Iris pigment epithelial cell (primary cell): ENCODE measurements around the gene SEPTIN8.

Source experiments
- DNase-seq: peaks from one replicate; pipeline ENCODE4 v3.0.0-alpha.2; 2011; ENCODE audit warnings: low read depth

Gene SEPTIN8

GRCh38 chr5:132777209-132778069 lies at the start of gene SEPTIN8:
SEPTIN8 (minus strand) TSS chr5:132777239; CDS start chr5:132777137, 102 bp downstream.
- DNase-seq = peak; percentile 35

- DNase-seq = no peak
Measured at GRCh38 chr5:132826424-132827082, 49.5 kb upstream of the SEPTIN8 start.

- DNase-seq = no peak
Measured at GRCh38 chr5:132825834-132826391, 48.9 kb upstream of the SEPTIN8 start.

- no peak for DNase-seq
Measured at GRCh38 chr5:132825033-132825833, 48.2 kb upstream of the SEPTIN8 start.

GRCh38 chr5:132824426-132824825 lies 47.4 kb upstream of the SEPTIN8 start:
- DNase-seq = no peak

GRCh38 chr5:132823481-132824050 lies 46.5 kb upstream of the SEPTIN8 start:
- no peak for DNase-seq

GRCh38 chr5:132822650-132823480 lies 45.8 kb upstream of the SEPTIN8 start:
- no peak for DNase-seq

GRCh38 chr5:132821791-132822190 lies 44.8 kb upstream of the SEPTIN8 start:
- peak; percentile 52 for DNase-seq

- DNase-seq = no peak
Measured at GRCh38 chr5:132821350-132821749, 44.3 kb upstream of the SEPTIN8 start.

- peak; percentile 91 for DNase-seq
Measured at GRCh38 chr5:132820162-132820754, 43.2 kb upstream of the SEPTIN8 start.

GRCh38 chr5:132819468-132819867 lies 42.4 kb upstream of the SEPTIN8 start:
- no peak for DNase-seq

GRCh38 chr5:132817011-132817410 lies 40.0 kb upstream of the SEPTIN8 start:
- no peak for DNase-seq

- DNase-seq = peak; percentile 70
Measured at GRCh38 chr5:132816554-132816953, 39.5 kb upstream of the SEPTIN8 start.

- no peak for DNase-seq
Measured at GRCh38 chr5:132816083-132816482, 39.0 kb upstream of the SEPTIN8 start.

- peak; percentile 75 for DNase-seq
Measured at GRCh38 chr5:132815454-132815853, 38.4 kb upstream of the SEPTIN8 start.

GRCh38 chr5:132814503-132815294 lies 37.7 kb upstream of the SEPTIN8 start:
- no peak for DNase-seq

- peak; percentile 30 for DNase-seq
Measured at GRCh38 chr5:132813599-132814502, 36.8 kb upstream of the SEPTIN8 start.

GRCh38 chr5:132812781-132813598 lies 36.0 kb upstream of the SEPTIN8 start, which contains the start of gene SOWAHA:
SOWAHA (plus strand) TSS chr5:132813302; CDS start chr5:132813622, 320 bp downstream.
- no peak for DNase-seq
